Thyroid gland (tissue), 4 donors: ENCODE data around the gene NSMCE1.

Source experiments
- CTCF ChIP-seq, 6 experiments: fragments of 200-600 bp in 3 of 6; fragments of 450-650 bp in 3 of 6; sonication (generic) in 3 of 6; IDR thresholded peaks; one replicate each; pipeline ENCODE4 v1.5.1; 2016 to 2019; ENCODE audit warnings: antibody characterized with exemption in 6 of 6, mild to moderate bottlenecking in 2 of 6, inconsistent platforms in 1 of 6, moderate library complexity in 1 of 6
- POLR2A ChIP-seq, 2 donors: fragments of 450-650 bp; IDR thresholded peaks; one replicate each; pipeline ENCODE4 v1.6.1; 2017; ENCODE audit warnings: antibody characterized with exemption in 2 of 2, mild to moderate bottlenecking in 2 of 2, moderate library complexity in 1 of 2

- TF ChIP-seq CTCF (IDR thresholded peaks at IDR 0.05): no peak
- no peak for TF ChIP-seq POLR2A (IDR thresholded peaks at IDR 0.05)
Measured at GRCh38 chr16:27257271-27257670, 11.3 kb downstream of the NSMCE1 start.
